K562 (cell line): Measurements from ENCODE around the gene IGLON5. TPM values are rescaled to one million over a fixed set of nuclear protein-coding genes. Genes with fewer than 3 reads are reported as not detected.

Source experiments
- BRD4 ChIP-seq: fragments of 200-600 bp; sonication (generic); IDR thresholded peaks from 2 replicates; pipeline ENCODE4 v1.6.1; 2017; ENCODE audit warnings: inconsistent platforms
- CHD2 ChIP-seq: IDR thresholded peaks from 2 replicates; pipeline ENCODE4 v1.6.1; 2011; ENCODE audit warnings: low read depth, low read length
- FOS ChIP-seq: IDR thresholded peaks from 3 replicates; pipeline ENCODE4 v1.6.1; 2011; ENCODE audit not compliant: insufficient read length; ENCODE audit errors: extremely low read depth
- PHF20 ChIP-seq: fragments of 450-650 bp; IDR thresholded peaks from 2 replicates; pipeline ENCODE4 v1.6.1; 2018; ENCODE audit not compliant: partially characterized antibody
- RHOXF2B ChIP-seq: fragments of 250-450 bp; sonication (Bioruptor Pico); conservative IDR thresholded peaks from 2 replicates; pipeline ENCODE4 v1.5.1; 2021
- SIRT6 ChIP-seq: IDR thresholded peaks from one replicate; pipeline ENCODE4 v1.6.1; 2012; ENCODE audit warnings: low read depth, mild to moderate bottlenecking, control low read depth, inconsistent platforms, low read length, moderate library complexity
- SIX5 ChIP-seq, 2 experiments: IDR thresholded peaks; 2 replicates each; pipeline ENCODE4 v1.6.1; 2011; ENCODE audit warnings: low read length in 2 of 2, borderline replicate concordance in 1 of 2, low read depth in 1 of 2, mild to moderate bottlenecking in 1 of 2, moderate library complexity in 1 of 2; ENCODE audit not compliant: insufficient read depth in 1 of 2
- SP1 ChIP-seq: sonication (generic); formaldehyde crosslinking; IDR thresholded peaks from 2 replicates; pipeline ENCODE4 v1.8.1; 2022; ENCODE audit warnings: mild to moderate bottlenecking, missing genetic modification reagents
- TCF3 ChIP-seq: sonication (generic); formaldehyde crosslinking; IDR thresholded peaks from 2 replicates; pipeline ENCODE4 v1.4.0; 2020; ENCODE audit warnings: mild to moderate bottlenecking, missing genetic modification reagents
- ZC3H11A ChIP-seq: IDR thresholded peaks from 2 replicates; pipeline ENCODE4 v1.6.1; 2012; ENCODE audit warnings: low read depth, low read length, improper control_type of control experiment
- ZKSCAN8 ChIP-seq: fragments of 200-800 bp; sonication (Bioruptor generic); IDR thresholded peaks from 2 replicates; pipeline ENCODE4 v1.6.1; 2016; ENCODE audit warnings: missing genetic modification characterization, missing compliant biosample characterization
- polyA plus RNA-seq, 8 experiments: library from polyadenylated mRNA; depleted of rRNA in 4 of 8; stranded (reverse) in 5 of 8; unstranded in 3 of 8; fragments of >200 nt; fragmentation: Nextera tagmentation in 2 of 8; fragmentation: Illumina TruSeq in 1 of 8; extraction: Ambion mirVana in 2 of 8; extraction: Trizol in 1 of 8; gene quantifications; 2 replicates each; pipeline versions ENCODE4 v1.2.1 to v1.2.3, GENCODE V29; 2011 to 2014; ENCODE audit warnings: inconsistent platforms in 1 of 8, missing spikeins in 1 of 8
- total RNA-seq, 7 experiments: library from RNA; depleted of rRNA in 6 of 7; stranded (reverse); fragments of >200 nt in 6 of 7; fragmentation: Illumina TruSeq in 2 of 7; extraction: Trizol in 2 of 7; gene quantifications; 2 replicates each; pipeline versions ENCODE4 v1.2.1 to v1.2.3, GENCODE V29; 2011 to 2021; ENCODE audit warnings: low replicate concordance in 1 of 7
- TF ChIP-seq, protein P1 (sequence below): fragments of 450-650 bp; formaldehyde crosslinking; IDR thresholded peaks from 2 replicates; pipeline ENCODE4 v1.4.0; 2022; ENCODE audit warnings: missing genetic modification characterization
- TF ChIP-seq, protein P2 (sequence below): fragments of 250-450 bp; sonication (Bioruptor Pico); IDR thresholded peaks from 2 replicates; pipeline ENCODE4 v1.5.0; 2021; ENCODE audit warnings: mild to moderate bottlenecking, borderline replicate concordance
- TF ChIP-seq, protein P3 (sequence below), 2 experiments: fragments of 450-650 bp; IDR thresholded peaks; 2 replicates each; pipeline ENCODE4 v1.6.1; 2016; ENCODE audit warnings: mild to moderate bottlenecking in 2 of 2, borderline replicate concordance in 1 of 2, low read depth in 1 of 2, moderate library complexity in 1 of 2
- TF ChIP-seq, protein P4 (sequence below): fragments of 450-650 bp; IDR thresholded peaks from 2 replicates; pipeline ENCODE4 v1.7.0; 2016; ENCODE audit warnings: borderline replicate concordance

Gene IGLON5
- total and polyA plus RNA-seq, 9 of the 15 experiments (the other 6 are each of a cell fraction or from before 2014, with no cell fraction given) = 0.03 to 0.22 (median 0.14) TPM; not detected in 2

DNA sequence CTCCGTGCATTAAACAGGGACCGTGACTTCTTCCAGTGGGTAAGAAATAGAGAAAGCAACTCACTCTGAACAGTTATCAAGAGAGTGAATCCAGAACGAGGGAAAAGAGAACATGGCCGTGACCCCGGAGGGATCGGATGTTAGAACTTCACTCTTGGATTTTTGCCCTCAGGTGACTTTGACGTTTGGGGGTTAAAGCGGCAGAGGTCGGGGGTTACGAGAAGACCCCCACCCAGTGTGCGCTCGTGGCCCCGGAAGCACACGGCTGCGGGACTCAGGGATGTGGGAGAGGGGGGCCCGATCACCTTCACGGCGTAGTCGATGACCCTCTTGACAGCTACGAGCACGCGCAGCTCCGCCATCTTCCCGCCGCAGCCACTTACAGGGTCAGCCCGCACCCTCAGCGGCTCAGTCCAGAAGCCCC lies 54.5 kb downstream of the IGLON5 start, which contains the start of gene ETFB (continued):
- TF ChIP-seq, protein P1, sequence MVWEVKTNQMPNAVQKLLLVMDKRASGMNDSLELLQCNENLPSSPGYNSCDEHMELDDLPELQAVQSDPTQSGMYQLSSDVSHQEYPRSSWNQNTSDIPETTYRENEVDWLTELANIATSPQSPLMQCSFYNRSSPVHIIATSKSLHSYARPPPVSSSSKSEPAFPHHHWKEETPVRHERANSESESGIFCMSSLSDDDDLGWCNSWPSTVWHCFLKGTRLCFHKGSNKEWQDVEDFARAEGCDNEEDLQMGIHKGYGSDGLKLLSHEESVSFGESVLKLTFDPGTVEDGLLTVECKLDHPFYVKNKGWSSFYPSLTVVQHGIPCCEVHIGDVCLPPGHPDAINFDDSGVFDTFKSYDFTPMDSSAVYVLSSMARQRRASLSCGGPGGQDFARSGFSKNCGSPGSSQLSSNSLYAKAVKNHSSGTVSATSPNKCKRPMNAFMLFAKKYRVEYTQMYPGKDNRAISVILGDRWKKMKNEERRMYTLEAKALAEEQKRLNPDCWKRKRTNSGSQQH (CRISPR knock-in tag) = no peak
- no peak for TF ChIP-seq PHF20
- TF ChIP-seq, protein P2, sequence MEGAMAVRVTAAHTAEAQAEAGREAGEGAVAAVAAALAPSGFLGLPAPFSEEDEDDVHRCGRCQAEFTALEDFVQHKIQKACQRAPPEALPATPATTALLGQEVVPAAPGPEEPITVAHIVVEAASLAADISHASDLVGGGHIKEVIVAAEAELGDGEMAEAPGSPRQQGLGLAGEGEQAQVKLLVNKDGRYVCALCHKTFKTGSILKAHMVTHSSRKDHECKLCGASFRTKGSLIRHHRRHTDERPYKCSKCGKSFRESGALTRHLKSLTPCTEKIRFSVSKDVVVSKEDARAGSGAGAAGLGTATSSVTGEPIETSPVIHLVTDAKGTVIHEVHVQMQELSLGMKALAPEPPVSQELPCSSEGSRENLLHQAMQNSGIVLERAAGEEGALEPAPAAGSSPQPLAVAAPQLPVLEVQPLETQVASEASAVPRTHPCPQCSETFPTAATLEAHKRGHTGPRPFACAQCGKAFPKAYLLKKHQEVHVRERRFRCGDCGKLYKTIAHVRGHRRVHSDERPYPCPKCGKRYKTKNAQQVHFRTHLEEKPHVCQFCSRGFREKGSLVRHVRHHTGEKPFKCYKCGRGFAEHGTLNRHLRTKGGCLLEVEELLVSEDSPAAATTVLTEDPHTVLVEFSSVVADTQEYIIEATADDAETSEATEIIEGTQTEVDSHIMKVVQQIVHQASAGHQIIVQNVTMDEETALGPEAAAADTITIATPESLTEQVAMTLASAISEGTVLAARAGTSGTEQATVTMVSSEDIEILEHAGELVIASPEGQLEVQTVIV (CRISPR knock-in tag) = no peak
- TF ChIP-seq CHD2 = no peak
- TF ChIP-seq RHOXF2B (CRISPR knock-in tag) = no peak
- TF ChIP-seq SIX5 (IDR thresholded peaks at IDR 0.05; ENCODE audit: borderline replicate concordance in 1 of 2, insufficient read depth in 1 of 2, low read depth in 1 of 2, low read length in 2 of 2) = no peak
- TF ChIP-seq BRD4 = 0 out of 2 replicates have a peak, but pooled peaks have one; percentile 45
- no peak for TF ChIP-seq SP1 (CRISPR knock-in tag)
- no peak for TF ChIP-seq ZC3H11A
- TF ChIP-seq, protein P3, sequence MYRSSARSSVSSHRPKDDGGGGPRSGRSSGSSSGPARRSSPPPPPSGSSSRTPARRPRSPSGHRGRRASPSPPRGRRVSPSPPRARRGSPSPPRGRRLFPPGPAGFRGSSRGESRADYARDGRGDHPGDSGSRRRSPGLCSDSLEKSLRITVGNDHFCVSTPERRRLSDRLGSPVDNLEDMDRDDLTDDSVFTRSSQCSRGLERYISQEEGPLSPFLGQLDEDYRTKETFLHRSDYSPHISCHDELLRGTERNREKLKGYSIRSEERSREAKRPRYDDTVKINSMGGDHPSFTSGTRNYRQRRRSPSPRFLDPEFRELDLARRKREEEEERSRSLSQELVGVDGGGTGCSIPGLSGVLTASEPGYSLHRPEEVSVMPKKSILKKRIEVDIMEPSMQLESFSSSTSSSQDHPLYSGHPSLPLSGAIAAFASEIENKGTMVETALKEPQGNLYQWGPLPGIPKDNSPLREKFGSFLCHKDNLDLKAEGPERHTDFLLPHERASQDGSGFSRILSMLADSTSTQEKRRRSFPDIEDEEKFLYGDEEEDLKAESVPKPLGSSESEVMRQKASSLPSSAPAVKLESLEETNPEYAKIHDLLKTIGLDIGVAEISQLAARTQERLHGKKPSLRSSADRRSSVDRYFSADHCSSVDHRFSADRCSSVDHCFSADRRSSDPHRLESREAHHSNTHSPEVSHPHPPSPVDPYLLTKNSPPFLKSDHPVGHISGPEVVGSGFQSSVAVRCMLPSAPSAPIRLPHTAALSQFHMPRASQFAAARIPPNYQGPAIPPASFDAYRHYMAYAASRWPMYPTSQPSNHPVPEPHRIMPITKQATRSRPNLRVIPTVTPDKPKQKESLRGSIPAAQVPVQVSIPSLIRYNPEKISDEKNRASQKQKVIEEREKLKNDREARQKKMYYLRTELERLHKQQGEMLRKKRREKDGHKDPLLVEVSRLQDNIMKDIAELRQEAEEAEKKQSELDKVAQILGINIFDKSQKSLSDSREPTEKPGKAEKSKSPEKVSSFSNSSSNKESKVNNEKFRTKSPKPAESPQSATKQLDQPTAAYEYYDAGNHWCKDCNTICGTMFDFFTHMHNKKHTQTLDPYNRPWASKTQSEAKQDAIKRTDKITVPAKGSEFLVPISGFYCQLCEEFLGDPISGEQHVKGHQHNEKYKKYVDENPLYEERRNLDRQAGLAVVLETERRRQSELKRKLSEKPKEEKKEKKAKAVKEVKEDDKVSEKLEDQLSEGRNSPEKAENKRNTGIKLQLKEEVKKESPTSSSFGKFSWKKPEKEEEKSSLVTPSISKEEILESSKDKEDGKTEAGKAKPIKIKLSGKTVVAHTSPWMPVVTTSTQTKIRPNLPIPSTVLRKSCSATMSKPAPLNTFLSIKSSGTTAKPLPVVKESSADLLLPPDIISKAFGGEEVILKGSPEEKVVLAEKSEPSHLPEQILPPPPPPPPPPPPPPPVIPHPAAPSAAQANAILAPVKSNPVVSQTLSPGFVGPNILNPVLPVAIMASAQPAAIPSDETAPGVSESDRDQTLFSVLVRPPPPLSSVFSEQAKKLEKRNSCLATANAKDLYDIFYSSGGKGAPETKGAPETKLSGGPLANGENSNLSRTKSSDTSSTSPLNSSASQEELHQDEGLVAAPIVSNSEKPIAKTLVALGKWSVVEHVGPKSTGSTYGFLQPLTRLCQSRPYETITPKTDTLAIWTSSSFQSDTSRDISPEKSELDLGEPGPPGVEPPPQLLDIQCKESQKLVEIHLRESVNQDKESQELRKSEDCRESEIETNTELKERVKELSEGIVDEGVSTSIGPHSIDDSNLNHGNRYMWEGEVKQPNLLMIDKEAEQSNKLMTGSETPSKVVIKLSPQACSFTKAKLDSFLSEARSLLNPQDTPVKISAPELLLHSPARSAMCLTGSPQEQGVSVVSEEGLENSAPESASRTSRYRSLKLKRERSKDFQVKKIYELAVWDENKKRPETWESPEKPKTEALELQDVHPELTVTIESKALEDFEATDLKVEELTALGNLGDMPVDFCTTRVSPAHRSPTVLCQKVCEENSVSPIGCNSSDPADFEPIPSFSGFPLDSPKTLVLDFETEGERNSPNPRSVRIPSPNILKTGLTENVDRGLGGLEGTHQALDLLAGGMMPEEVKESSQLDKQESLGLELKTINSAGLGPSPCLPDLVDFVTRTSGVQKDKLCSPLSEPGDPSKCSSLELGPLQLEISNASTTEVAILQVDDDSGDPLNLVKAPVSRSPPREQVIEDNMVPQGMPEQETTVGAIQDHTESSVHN (IDR thresholded peaks at IDR 0.05; ENCODE audit: borderline replicate concordance in 1 of 2, low read depth in 1 of 2) = no peak
- TF ChIP-seq SIRT6 = no peak
- no peak for TF ChIP-seq ZKSCAN8
- no peak for TF ChIP-seq FOS
- TF ChIP-seq, protein P4, sequence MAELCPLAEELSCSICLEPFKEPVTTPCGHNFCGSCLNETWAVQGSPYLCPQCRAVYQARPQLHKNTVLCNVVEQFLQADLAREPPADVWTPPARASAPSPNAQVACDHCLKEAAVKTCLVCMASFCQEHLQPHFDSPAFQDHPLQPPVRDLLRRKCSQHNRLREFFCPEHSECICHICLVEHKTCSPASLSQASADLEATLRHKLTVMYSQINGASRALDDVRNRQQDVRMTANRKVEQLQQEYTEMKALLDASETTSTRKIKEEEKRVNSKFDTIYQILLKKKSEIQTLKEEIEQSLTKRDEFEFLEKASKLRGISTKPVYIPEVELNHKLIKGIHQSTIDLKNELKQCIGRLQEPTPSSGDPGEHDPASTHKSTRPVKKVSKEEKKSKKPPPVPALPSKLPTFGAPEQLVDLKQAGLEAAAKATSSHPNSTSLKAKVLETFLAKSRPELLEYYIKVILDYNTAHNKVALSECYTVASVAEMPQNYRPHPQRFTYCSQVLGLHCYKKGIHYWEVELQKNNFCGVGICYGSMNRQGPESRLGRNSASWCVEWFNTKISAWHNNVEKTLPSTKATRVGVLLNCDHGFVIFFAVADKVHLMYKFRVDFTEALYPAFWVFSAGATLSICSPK = no peak
- TF ChIP-seq TCF3 (CRISPR knock-in tag) = no peak
